ENCODE data around the gene IRF7. TPM values are rescaled to one million over a fixed set of nuclear protein-coding genes. Genes with fewer than 3 reads are reported as not detected.

Gene IRF7
- total and polyA plus RNA-seq, 2 of the 4 experiments (the other 2 are of a cell fraction) = 1.6 to 4.5 TPM

DNA sequence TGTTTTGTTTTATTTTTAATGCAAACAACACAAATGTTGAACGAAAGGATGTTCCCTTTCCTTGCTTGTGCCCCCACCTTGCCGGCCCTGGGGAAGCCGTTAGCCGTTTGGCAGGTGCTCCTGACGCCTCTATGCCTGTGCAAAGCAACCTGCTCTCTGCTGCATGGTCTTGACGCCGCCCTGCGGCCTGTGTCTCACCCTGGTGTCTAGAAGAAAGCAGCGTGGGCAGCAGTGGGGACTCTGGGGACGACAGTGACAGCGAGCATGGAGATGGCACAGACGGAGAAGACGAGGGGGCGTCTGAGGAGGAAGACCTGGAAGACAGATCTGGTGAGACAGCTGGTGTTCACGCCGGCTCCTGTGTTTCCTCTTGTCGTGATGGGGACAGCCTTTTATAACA is 34.0 kb downstream of the IRF7 start (continued):
- TF ChIP-seq USF2 (IDR thresholded peaks at IDR 0.05; ENCODE audit: low read depth, low read length) = no peak
- TF ChIP-seq CHD1 (IDR thresholded peaks at IDR 0.05; ENCODE audit: low read depth, low read length) = no peak
- no peak for TF ChIP-seq BHLHE40 (IDR thresholded peaks at IDR 0.05; ENCODE audit: low read depth, low read length)

GRCh38 chr11:581342-581741 is 34.4 kb downstream of the IRF7 start:
- no TSS peak for BruUV-seq (replicated peaks)
- DNase-seq (no peak), ATAC-seq (ENCODE audit: low read depth) (no peak)
- in situ Hi-C loops (cut with MboI; ENCODE audit: low sequenced_read_pairs) (no loop called here), dilution Hi-C loops (cut with HindIII; ENCODE audit: low sequenced_read_pairs, unreplicated experiment) (no loop called here), intact Hi-C loops (cut with micrococcal nuclease) (no loop called here)
- H3K79me1 ChIP-seq (ENCODE audit: low read depth in 1 of 2, low read length in 2 of 2) = peaks cover 14 to 58% of the 10 kb centered on the region in 2 experiments
- H2AK9ac ChIP-seq (replicated peaks; ENCODE audit: low read depth, low read length, poor library complexity) = peak overlapping the region; percentile 50
- peaks cover 79% of the 10 kb centered on the region for H4K20me1 ChIP-seq (ENCODE audit: insufficient read depth, low read length)
- no peak overlapping the region for H4K91ac ChIP-seq (ENCODE audit: insufficient read depth, low read depth, low read length)
- H2BK20ac ChIP-seq (ENCODE audit: low read depth, low read length) = no peak overlapping the region
- no peak overlapping the region for H3K56ac ChIP-seq (ENCODE audit: extremely low read depth, insufficient read depth, low read length)
- peaks cover 12% of the 10 kb centered on the region for H3K4me1 ChIP-seq (ENCODE audit: control insufficient read depth, insufficient read depth, low read length)
- peaks cover 25% of the 10 kb centered on the region for H3K36me3 ChIP-seq (ENCODE audit: control insufficient read depth, insufficient read depth, low read length)
- H3K18ac ChIP-seq (ENCODE audit: low read depth, low read length) = no peak overlapping the region
- H2BK15ac ChIP-seq (ENCODE audit: low read depth, low read length) = no peak overlapping the region
- peaks cover 25% of the 10 kb centered on the region for H3K9me1 ChIP-seq (ENCODE audit: insufficient read depth, low read length)
- no peak overlapping the region for H2BK5ac ChIP-seq (ENCODE audit: low read depth, low read length, poor library complexity, severe bottlenecking)
- no peak overlapping the region for H3K4me2 ChIP-seq (ENCODE audit: low read depth, low read length)
- ChIA-PET POLR2A (ENCODE audit: unreplicated experiment) (no interaction called here), CTCF (no interaction called here)
- H4K5ac ChIP-seq (ENCODE audit: low read depth, low read length) = no peak overlapping the region
- no peak overlapping the region for H2AFZ ChIP-seq (replicated peaks; ENCODE audit: low read length, poor library complexity)
- H2AK5ac ChIP-seq (ENCODE audit: low read depth, low read length) = no peak overlapping the region
- WGBS, 2 experiments (ENCODE audit: extremely low coverage in 2 of 2, insufficient read length in 1 of 2) = no CpG with 5 or more reads among the region's 14 CpGs
- no peak overlapping the region for H3K9ac ChIP-seq (ENCODE audit: low read depth, low read length)
- H3K9me3 ChIP-seq (ENCODE audit: control insufficient read depth, insufficient read depth, low read length) = no peaks in the 10 kb centered on the region
- H3K4me3 ChIP-seq (ENCODE audit: insufficient read depth, low read depth, low read length) = no peak overlapping the region
- H3K4ac ChIP-seq (ENCODE audit: low read depth, low read length) = no peak overlapping the region
- H3K14ac ChIP-seq (replicated peaks; ENCODE audit: low read depth, low read length) = no peak overlapping the region
- H4K8ac ChIP-seq (ENCODE audit: low read depth in 2 of 2, low read length in 2 of 2) = no peak overlapping the region
- no peak for TF ChIP-seq MXI1 (IDR thresholded peaks at IDR 0.05; ENCODE audit: borderline replicate concordance, low read depth, low read length)
- no peak for TF ChIP-seq RAD21 (IDR thresholded peaks at IDR 0.05; ENCODE audit: low read length)
- no peak for TF ChIP-seq MAZ (IDR thresholded peaks at IDR 0.05; ENCODE audit: borderline replicate concordance, low read depth, low read length)
- TF ChIP-seq MAFK (IDR thresholded peaks at IDR 0.05; ENCODE audit: low read depth, low read length) = no peak
- no peak for TF ChIP-seq ELK1 (IDR thresholded peaks at IDR 0.05; ENCODE audit: borderline replicate concordance, low read depth, low read length)
- TF ChIP-seq CHD1 (IDR thresholded peaks at IDR 0.05; ENCODE audit: low read depth, low read length) = no peak
- no peaks in the 10 kb centered on the region for H3K27me3 ChIP-seq (ENCODE audit: control insufficient read depth, insufficient read depth, low read length)
- H2BK120ac ChIP-seq (ENCODE audit: low read depth, low read length) = no peak overlapping the region
- peak overlapping the region; percentile 36; the same call in 1 of the 2 replicates for H3K23ac ChIP-seq (ENCODE audit: low read depth, low read length)
- H3K27ac ChIP-seq (ENCODE audit: insufficient read depth, low read length) = no peak overlapping the region
